ENCODE measurements around the gene MPRIP. TPM values are rescaled to one million over a fixed set of nuclear protein-coding genes. Genes with fewer than 3 reads are reported as not detected.
A peak's percentile ranks its signal among the peaks of the same experiment; 100 is the strongest.

MPRIP gene
- total RNA-seq, 1 donor from 2014 or later: 392 TPM

DNA sequence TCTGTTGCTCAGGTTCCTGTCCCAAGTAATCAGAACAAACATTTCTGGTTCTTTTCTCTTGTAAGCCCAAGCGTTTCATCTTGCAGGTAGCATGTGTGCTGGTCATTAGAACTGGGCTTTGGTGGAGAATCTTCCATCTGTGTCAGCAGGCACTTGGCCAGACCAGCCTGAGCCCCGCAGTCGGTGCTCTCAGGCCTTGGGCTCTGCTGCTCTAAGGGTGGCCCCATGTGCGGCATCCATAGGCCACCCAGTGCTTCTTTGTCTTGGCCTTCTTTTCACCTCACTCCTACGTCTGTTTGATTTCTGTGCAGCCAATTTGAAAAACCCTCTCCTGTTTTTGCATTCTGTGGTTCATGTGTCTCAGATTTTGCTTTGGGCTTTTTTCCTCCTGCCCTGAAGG lies 112.3 kb downstream of the MPRIP start:
- peaks cover 15% of the 10 kb centered on the region for H3K27me3 Mint-ChIP-seq (ENCODE audit: unreplicated experiment)
- peaks cover 14% of the 10 kb centered on the region for H3K4me1 Mint-ChIP-seq (ENCODE audit: unreplicated experiment)
- no peak for DNase-seq (ENCODE audit: low spot score)
- no peaks in the 10 kb centered on the region for H3K9me3 Mint-ChIP-seq (ENCODE audit: unreplicated experiment)
- peak overlapping the region; percentile 32 for H3K4me3 Mint-ChIP-seq (ENCODE audit: unreplicated experiment)
- no peak for TF ChIP-seq CTCF (IDR thresholded peaks at IDR 0.05; ENCODE audit: unreplicated experiment)
- peaks cover 50% of the 10 kb centered on the region for H3K36me3 Mint-ChIP-seq (ENCODE audit: low read depth, unreplicated experiment)
- H3K27ac Mint-ChIP-seq (ENCODE audit: unreplicated experiment): peak overlapping the region; percentile 1

DNA sequence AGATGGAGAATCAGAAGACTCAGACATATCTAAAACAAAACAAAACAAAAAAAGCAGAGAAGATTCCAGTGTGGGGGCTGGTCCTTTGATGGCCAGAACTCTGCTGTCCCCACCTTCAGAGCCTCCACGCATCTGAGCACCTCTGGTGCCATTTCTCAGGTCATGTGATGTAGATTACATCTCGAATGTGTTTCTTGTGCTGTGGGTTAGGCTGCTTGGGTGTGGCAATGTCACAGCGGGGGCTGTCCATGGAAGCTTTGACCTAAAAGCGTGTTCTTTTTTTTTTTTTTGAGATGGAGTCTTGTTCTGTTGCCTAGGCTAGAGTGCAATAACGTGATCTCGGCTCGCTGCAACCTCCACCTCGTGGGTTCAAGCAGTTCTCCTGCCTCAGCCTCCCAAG lies 112.7 kb downstream of the MPRIP start:
- TF ChIP-seq CTCF (IDR thresholded peaks at IDR 0.05; ENCODE audit: unreplicated experiment): no peak
- no peaks in the 10 kb centered on the region for H3K9me3 Mint-ChIP-seq (ENCODE audit: unreplicated experiment)
- H3K27me3 Mint-ChIP-seq (ENCODE audit: unreplicated experiment): peaks cover 15% of the 10 kb centered on the region
- peaks cover 14% of the 10 kb centered on the region for H3K4me1 Mint-ChIP-seq (ENCODE audit: unreplicated experiment)
- H3K4me3 Mint-ChIP-seq (ENCODE audit: unreplicated experiment): peak overlapping the region; percentile 32
- peaks cover 51% of the 10 kb centered on the region for H3K36me3 Mint-ChIP-seq (ENCODE audit: low read depth, unreplicated experiment)
- H3K27ac Mint-ChIP-seq (ENCODE audit: unreplicated experiment): no peak overlapping the region
- DNase-seq (ENCODE audit: low spot score): no peak

GRCh38 chr17:17155568-17155967 lies 113.3 kb downstream of the MPRIP start:
- DNase-seq (ENCODE audit: low spot score): no peak
- Mint-ChIP-seq H3K27me3 (ENCODE audit: unreplicated experiment) (peaks cover 12% of the 10 kb centered on the region), H3K4me1 (ENCODE audit: unreplicated experiment) (peaks cover 14% of the 10 kb centered on the region), H3K27ac (ENCODE audit: unreplicated experiment) (no peak overlapping the region), H3K36me3 (ENCODE audit: low read depth, unreplicated experiment) (peaks cover 45% of the 10 kb centered on the region), H3K4me3 (ENCODE audit: unreplicated experiment) (no peak overlapping the region), H3K9me3 (ENCODE audit: unreplicated experiment) (no peaks in the 10 kb centered on the region)
- TF ChIP-seq CTCF (IDR thresholded peaks at IDR 0.05; ENCODE audit: unreplicated experiment): no peak

GRCh38 chr17:17156107-17156506 lies 113.8 kb downstream of the MPRIP start:
- peaks cover 44% of the 10 kb centered on the region for H3K36me3 Mint-ChIP-seq (ENCODE audit: low read depth, unreplicated experiment)
- DNase-seq (ENCODE audit: low spot score): no peak

GRCh38 chr17:17156511-17156910 lies 114.3 kb downstream of the MPRIP start:
- H3K4me1 Mint-ChIP-seq (ENCODE audit: unreplicated experiment): peaks cover 14% of the 10 kb centered on the region
- no peak overlapping the region for H3K4me3 Mint-ChIP-seq (ENCODE audit: unreplicated experiment)
- peaks cover 12% of the 10 kb centered on the region for H3K27me3 Mint-ChIP-seq (ENCODE audit: unreplicated experiment)
- H3K27ac Mint-ChIP-seq (ENCODE audit: unreplicated experiment): no peak overlapping the region
- no peaks in the 10 kb centered on the region for H3K9me3 Mint-ChIP-seq (ENCODE audit: unreplicated experiment)
- no peak for TF ChIP-seq CTCF (IDR thresholded peaks at IDR 0.05; ENCODE audit: unreplicated experiment)
- peaks cover 46% of the 10 kb centered on the region for H3K36me3 Mint-ChIP-seq (ENCODE audit: low read depth, unreplicated experiment)
- no peak for DNase-seq (ENCODE audit: low spot score)

More at GRCh38 chr17:17156107-17156506, 113.8 kb downstream of the MPRIP start:
- no peak overlapping the region for H3K4me3 Mint-ChIP-seq (ENCODE audit: unreplicated experiment)
- peaks cover 12% of the 10 kb centered on the region for H3K27me3 Mint-ChIP-seq (ENCODE audit: unreplicated experiment)
- no peak for TF ChIP-seq CTCF (IDR thresholded peaks at IDR 0.05; ENCODE audit: unreplicated experiment)
- no peaks in the 10 kb centered on the region for H3K9me3 Mint-ChIP-seq (ENCODE audit: unreplicated experiment)
- no peak overlapping the region for H3K27ac Mint-ChIP-seq (ENCODE audit: unreplicated experiment)
- H3K4me1 Mint-ChIP-seq (ENCODE audit: unreplicated experiment): peaks cover 14% of the 10 kb centered on the region
